Choroid plexus epithelial cell (primary cell): ENCODE data around the gene WFDC12.

Experiments
- DNase-seq: peaks from one replicate; pipeline ENCODE4 v3.0.0-alpha.2; 2010; ENCODE audit warnings: low read depth
- H3K4me3 ChIP-seq: 2 replicates; pipeline ENCODE4 v1.5.1; 2011; ENCODE audit warnings: low read depth, mild to moderate bottlenecking, control low read depth, low read length, moderate library complexity
- TF ChIP-seq, protein P1 (sequence below): conservative IDR thresholded peaks from 2 replicates; pipeline ENCODE4 v1.5.1; 2011; ENCODE audit warnings: low read depth, mild to moderate bottlenecking, control low read depth, inconsistent platforms, low read length, moderate library complexity

WFDC12 gene

DNA sequence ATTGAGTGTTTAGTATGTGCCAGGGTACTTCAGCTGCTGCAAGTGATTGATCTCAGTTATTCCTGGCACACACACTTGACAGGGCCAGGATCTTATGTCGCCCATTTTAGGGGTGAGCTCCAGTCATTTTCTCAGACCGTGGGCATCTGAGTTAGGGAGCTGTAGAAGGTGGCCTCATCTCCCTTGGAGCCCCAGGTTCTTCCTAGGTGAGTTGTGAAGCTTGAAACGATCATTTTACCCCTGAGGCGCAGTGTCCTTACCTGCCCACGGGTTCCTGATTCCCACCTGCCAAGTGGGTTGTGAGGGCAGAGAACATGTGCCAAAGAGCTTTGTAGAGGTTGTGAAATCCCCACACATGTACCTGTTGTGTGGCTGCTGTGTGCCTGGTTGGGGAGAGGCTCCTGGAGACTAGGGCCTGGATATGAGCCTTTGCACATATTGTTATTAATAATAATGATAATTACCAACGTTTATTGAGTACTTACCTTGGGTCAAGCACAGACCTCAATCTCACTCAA, 22.9 kb downstream of the WFDC12 start:
- no peak for DNase-seq
- no peak overlapping the region for H3K4me3 ChIP-seq
- TF ChIP-seq, protein P1, sequence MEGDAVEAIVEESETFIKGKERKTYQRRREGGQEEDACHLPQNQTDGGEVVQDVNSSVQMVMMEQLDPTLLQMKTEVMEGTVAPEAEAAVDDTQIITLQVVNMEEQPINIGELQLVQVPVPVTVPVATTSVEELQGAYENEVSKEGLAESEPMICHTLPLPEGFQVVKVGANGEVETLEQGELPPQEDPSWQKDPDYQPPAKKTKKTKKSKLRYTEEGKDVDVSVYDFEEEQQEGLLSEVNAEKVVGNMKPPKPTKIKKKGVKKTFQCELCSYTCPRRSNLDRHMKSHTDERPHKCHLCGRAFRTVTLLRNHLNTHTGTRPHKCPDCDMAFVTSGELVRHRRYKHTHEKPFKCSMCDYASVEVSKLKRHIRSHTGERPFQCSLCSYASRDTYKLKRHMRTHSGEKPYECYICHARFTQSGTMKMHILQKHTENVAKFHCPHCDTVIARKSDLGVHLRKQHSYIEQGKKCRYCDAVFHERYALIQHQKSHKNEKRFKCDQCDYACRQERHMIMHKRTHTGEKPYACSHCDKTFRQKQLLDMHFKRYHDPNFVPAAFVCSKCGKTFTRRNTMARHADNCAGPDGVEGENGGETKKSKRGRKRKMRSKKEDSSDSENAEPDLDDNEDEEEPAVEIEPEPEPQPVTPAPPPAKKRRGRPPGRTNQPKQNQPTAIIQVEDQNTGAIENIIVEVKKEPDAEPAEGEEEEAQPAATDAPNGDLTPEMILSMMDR = no peak

DNA sequence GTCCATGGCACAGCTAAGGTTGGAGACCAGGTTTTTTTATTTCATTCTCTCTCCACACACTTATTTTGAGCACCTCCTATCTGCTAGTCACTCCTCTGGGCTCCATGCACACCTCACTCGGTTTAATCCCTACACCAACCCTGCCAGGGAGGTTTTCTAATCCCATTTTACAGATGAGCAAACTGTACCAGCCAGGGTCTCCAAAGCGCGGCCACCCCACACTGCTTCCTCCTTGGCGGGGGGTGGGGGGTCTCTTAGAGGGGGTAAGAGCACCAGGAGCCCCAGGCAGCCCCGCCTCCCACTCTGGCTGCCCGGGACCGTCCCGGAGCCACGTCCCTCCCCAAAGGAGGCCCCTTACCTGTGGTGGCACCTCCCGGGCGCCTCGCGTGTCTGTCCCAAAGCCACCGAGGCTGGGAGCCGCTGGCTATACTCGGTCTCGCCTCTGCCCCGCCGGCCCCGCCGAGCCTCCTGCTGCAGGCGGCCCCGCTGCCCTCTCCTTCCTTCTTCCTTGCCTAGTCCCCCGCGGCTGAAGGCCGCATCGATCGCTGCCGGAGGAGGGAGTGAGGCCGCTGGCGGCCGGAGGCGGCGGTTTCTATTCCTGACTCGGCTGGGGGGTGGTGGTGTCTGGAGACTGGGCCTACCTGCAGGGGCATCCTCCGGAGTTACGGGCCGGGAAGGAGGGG, 23.6 kb downstream of the WFDC12 start, which contains the start of gene KCNS1:
KCNS1 (minus strand) TSS at position 565 of the 683 bp plus-strand sequence. CDS start 1,891 bp downstream, outside the sequence.
- DNase-seq = peak; percentile 32
- TF ChIP-seq, protein P1 = peak; percentile 34
- peak within 1 kb of the TSS; percentile 44 for H3K4me3 ChIP-seq

DNA sequence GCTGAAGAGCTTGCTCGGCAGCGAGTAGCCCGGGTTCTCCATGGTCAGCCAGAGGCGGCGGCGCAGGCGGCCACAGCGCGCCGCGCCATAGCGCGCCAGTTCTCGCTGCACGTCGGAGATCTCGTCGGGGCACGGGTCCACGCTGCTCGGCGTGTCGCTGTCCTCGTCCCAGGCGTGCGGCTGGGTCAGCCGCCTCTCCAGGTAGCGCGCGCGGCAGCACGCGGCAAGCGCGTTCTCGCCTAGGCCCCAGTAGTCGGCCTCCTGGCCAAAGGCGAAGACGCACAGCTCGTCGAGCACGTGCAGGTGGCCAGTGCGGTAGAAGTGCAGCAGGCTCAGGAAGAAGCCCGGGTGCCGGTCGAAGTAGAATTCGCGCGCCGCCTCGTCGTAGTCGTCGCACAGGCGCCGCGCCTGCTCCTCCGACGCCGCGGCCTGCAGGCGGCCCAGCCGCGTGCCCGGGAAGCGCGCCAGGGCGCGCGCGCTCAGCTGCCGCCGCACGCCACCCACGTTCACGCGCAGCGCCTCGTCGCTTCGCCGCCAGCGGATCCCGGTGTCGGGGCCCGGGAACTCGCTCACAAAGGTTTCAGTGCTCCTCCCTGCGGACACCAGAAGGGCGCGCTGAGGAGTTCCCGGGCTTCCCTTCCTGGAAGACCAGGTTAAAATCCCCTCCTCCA, 26.0 kb downstream of the WFDC12 start:
- peak overlapping the region; percentile 39 for H3K4me3 ChIP-seq

DNA sequence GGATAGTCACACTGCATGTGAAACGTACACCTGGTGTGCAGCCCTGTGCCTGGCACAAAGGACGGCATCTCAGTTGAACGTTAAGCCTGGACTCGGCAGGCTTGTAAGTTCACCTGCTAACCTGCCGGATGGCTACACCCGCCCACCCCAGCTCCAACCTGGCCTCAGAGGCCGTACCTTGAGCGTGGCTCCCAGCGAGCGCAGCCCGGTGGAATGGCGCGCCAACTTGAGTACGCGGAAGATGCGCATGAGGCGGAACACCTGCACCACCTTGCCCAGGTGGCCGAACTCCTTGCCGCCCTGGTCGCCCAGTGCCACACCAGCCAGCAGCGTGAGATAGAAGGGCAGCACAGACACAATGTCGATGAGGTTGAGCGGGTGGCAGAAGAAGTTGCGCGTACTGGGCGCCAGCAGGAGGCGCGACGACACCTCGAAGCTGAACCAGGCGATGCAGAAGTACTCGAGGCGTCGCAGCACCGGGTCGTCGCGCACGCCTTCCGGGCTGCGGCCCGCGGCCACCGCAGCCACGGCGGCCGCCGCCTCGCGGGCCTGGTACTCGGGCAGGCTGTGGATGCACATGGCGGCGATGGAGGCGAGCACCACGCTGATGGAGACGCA, 26.7 kb downstream of the WFDC12 start:
- H3K4me3 ChIP-seq = peak overlapping the region; percentile 39
- TF ChIP-seq, protein P1 = peak; percentile 57
- DNase-seq = peak; percentile 59

More for the DNA sequence above, 26.0 kb downstream of the WFDC12 start:
- peak; percentile 39 for DNase-seq
- TF ChIP-seq, protein P1 = peak; percentile 45

DNA sequence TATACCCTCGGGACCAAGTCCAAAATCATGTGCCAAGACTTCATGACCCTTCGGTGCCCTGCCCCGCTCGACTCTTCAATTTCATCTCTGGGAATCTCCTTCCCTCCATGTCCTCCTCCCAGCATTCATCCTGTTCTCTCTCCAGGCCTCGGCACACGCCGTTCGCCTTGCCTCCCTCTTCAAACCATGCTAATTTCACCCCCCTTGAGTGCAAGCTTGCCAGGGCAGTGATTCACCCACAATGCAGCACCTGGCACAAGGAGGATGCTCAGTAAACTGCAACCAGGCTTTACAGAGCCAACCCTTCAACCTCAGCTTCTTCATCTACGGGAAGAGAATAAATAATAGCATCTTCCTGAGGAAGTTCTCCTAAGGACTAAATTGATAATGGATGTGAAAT, 27.5 kb downstream of the WFDC12 start:
- no peak for DNase-seq
- H3K4me3 ChIP-seq = no peak overlapping the region
- TF ChIP-seq, protein P1 = no peak

DNA sequence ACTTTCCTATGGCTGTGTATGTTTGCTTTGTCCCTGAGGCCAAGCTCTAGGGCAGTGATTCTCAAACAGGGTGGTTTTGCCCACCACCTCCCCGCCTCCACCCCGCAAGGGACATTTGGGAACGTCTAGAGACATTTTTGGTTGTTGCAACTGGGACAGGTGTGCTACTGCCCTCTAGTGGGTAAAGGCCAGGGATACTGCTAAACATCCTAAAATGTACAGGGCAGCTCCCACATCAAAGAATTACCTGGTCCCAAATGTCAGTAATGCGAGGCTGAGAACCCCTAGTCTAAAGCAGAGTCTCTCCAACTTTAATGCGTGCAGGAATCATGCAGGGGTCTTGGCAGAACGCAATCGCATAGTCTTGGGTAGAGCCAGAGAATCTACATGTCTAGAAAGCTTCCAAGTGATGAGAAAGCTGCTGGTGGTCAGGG, 28.4 kb downstream of the WFDC12 start:
- H3K4me3 ChIP-seq = no peak overlapping the region
- TF ChIP-seq, protein P1 = peak; percentile 84
- DNase-seq = peak; percentile 78
